Neural cell (in vitro differentiated cells): ENCODE results near the gene LRRC36. TPM values are rescaled to one million over a fixed set of nuclear protein-coding genes. Genes with fewer than 3 reads are reported as not detected.

Experiments used
- H2AFZ ChIP-seq: fragments of 200-600, 300-800 bp; sonication (generic), shearing (Covaris generic); 2 replicates; pipeline ENCODE4 v1.6.0; 2014; ENCODE audit warnings: low read depth, mild to moderate bottlenecking, antibody characterized with exemption, low read length, moderate library complexity
- H3F3A ChIP-seq: fragments of 200-600 bp; shearing (Covaris generic); 2 replicates; pipeline ENCODE4 v1.6.1; 2016; ENCODE audit warnings: mild to moderate bottlenecking, moderate library complexity, mixed read lengths, antibody characterized with exemption, low read length; ENCODE audit not compliant: insufficient read depth, poor library complexity, severe bottlenecking
- H3K27ac ChIP-seq: fragments of 200-600, 300-800 bp; sonication (generic), shearing (Covaris generic); 2 replicates; pipeline ENCODE4 v1.5.1; 2014; ENCODE audit warnings: mild to moderate bottlenecking, low read length, moderate library complexity
- H3K27me3 ChIP-seq: fragments of 300-800, 200-600 bp; sonication (generic), shearing (Covaris generic); 2 replicates; pipeline ENCODE4 v1.6.0; 2014; ENCODE audit warnings: mild to moderate bottlenecking, low read depth, low read length, moderate library complexity; ENCODE audit not compliant: insufficient read depth
- H3K36me3 ChIP-seq: fragments of 300-800, 200-600 bp; sonication (generic), shearing (Covaris generic); 2 replicates; pipeline ENCODE4 v1.5.1; 2014; ENCODE audit warnings: mild to moderate bottlenecking, antibody characterized with exemption, low read length, moderate library complexity; ENCODE audit not compliant: insufficient read depth
- H3K4me2 ChIP-seq: fragments of 300-800, 200-600 bp; sonication (generic), shearing (Covaris generic); 2 replicates; pipeline ENCODE4 v1.6.0; 2014; ENCODE audit warnings: mild to moderate bottlenecking, low read length
- H3K4me3 ChIP-seq: fragments of 300-800, 200-600 bp; sonication (generic), shearing (Covaris generic); 2 replicates; pipeline ENCODE4 v1.5.1; 2014; ENCODE audit warnings: mild to moderate bottlenecking, low read length, moderate library complexity
- H3K79me2 ChIP-seq: fragments of 200-600 bp; shearing (Covaris generic); replicated peaks from 2 replicates; pipeline ENCODE4 v1.6.0; 2014; ENCODE audit warnings: mild to moderate bottlenecking, low read length, moderate library complexity; ENCODE audit not compliant: insufficient read depth
- H3K9ac ChIP-seq: fragments of 300-800, 200-600 bp; sonication (generic), shearing (Covaris generic); 2 replicates; pipeline ENCODE4 v1.6.1; 2016; ENCODE audit warnings: mild to moderate bottlenecking, low read length, mixed read lengths
- H3K9me2 ChIP-seq: fragments of 200-600 bp; shearing (Covaris generic); 2 replicates; pipeline ENCODE4 v1.6.1; 2016; ENCODE audit warnings: mild to moderate bottlenecking, low read length, mixed read lengths; ENCODE audit not compliant: insufficient read depth
- H3K9me3 ChIP-seq: fragments of 200-600, 300-800 bp; sonication (generic), shearing (Covaris generic); 2 replicates; pipeline ENCODE4 v1.6.1; 2016; ENCODE audit warnings: mild to moderate bottlenecking, mixed run types, low read length, moderate library complexity, mixed read lengths
- H4K20me1 ChIP-seq: fragments of 200-600 bp; shearing (Covaris generic); 2 replicates; pipeline ENCODE4 v1.6.1; 2016; ENCODE audit warnings: mild to moderate bottlenecking, mixed run types; ENCODE audit not compliant: insufficient read depth
- EP300 ChIP-seq: fragments of 450-650 bp; conservative IDR thresholded peaks from 2 replicates; pipeline ENCODE4 v1.6.1; 2014; ENCODE audit warnings: antibody characterized with exemption, mild to moderate bottlenecking, moderate library complexity; ENCODE audit not compliant: poor library complexity, severe bottlenecking
- EZH2 ChIP-seq: fragments of 200-600, 300-800 bp; shearing (Covaris generic), sonication (generic); IDR thresholded peaks from 2 replicates; pipeline ENCODE4 v1.6.1; 2014; ENCODE audit warnings: antibody characterized with exemption, low read length, borderline replicate concordance, mild to moderate bottlenecking; ENCODE audit not compliant: insufficient read depth, poor library complexity, severe bottlenecking
- MXI1 ChIP-seq: fragments of 450-650 bp; conservative IDR thresholded peaks from 2 replicates; pipeline ENCODE4 v1.6.1; 2014; ENCODE audit warnings: antibody characterized with exemption, mild to moderate bottlenecking; ENCODE audit not compliant: poor library complexity, severe bottlenecking
- POLR2AphosphoS5 ChIP-seq: IDR thresholded peaks from 2 replicates; pipeline ENCODE4 v1.6.1; 2012
- RAD21 ChIP-seq: fragments of 450-650 bp; conservative IDR thresholded peaks from 2 replicates; pipeline ENCODE4 v1.6.1; 2014; ENCODE audit warnings: antibody characterized with exemption, mild to moderate bottlenecking, moderate library complexity
- SMC3 ChIP-seq: fragments of 450-650 bp; conservative IDR thresholded peaks from 2 replicates; pipeline ENCODE4 v1.6.1; 2014; ENCODE audit warnings: antibody characterized with exemption, mild to moderate bottlenecking, moderate library complexity; ENCODE audit not compliant: poor library complexity
- TAF1 ChIP-seq: IDR thresholded peaks from 2 replicates; pipeline ENCODE4 v1.6.1; 2012; ENCODE audit warnings: low read depth
- polyA plus RNA-seq: library from polyadenylated mRNA; depleted of rRNA; stranded (reverse); fragments of >200 nt; gene quantifications from 2 replicates; pipeline ENCODE4 v1.2.3, GENCODE V29; 2014
- TF ChIP-seq, protein P1 (sequence below): IDR thresholded peaks from 2 replicates; pipeline ENCODE4 v1.6.1; 2012; ENCODE audit warnings: borderline replicate concordance
- TF ChIP-seq, protein P2 (sequence below): fragments of 450-650 bp; IDR thresholded peaks from 2 replicates; pipeline ENCODE4 v1.5.1; 2014; ENCODE audit warnings: antibody characterized with exemption, mild to moderate bottlenecking, moderate library complexity; ENCODE audit not compliant: poor library complexity, severe bottlenecking

The LRRC36 gene
- polyA plus RNA-seq, 1 donor from 2014 or later = 1.6 TPM

DNA sequence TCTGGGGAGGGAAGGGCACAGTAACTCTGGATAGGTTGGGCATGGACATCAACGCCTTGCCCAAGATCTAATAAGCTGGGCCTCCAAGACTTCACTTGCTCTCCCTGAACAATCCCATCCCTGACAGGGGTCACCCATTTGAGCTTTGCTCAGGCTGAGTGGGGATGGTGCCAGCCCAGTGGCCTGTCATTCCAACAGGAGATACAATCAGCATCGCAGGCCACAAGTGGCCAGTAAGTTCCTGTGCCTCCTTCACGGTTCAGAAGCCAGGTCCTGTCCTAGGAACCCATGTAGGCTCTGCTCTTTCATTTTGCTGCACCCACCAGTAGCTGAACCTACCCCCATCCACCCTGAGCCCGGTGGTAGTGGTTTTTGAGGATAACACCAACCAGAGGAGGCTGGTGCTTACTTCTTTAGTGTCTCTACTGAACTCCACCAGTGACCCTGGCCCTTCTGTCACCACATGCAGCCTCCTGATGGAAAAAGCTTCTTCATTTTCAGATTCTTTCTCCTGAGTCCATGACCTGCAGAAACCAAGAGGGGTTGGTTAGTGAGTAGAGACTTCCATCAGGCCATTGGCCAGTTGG lies 32.4 kb upstream of the LRRC36 start:
- no peak overlapping the region for H3K4me2 ChIP-seq
- no peaks in the 10 kb centered on the region for H3K36me3 ChIP-seq
- no peaks in the 10 kb centered on the region for H3K79me2 ChIP-seq
- H3F3A ChIP-seq = no peaks in the 10 kb centered on the region
- H4K20me1 ChIP-seq = no peaks in the 10 kb centered on the region
- no peak overlapping the region for H3K27ac ChIP-seq
- TF ChIP-seq TAF1 (no peak), POLR2AphosphoS5 (no peak), RAD21 (no peak), SMC3 (no peak), MXI1 (no peak), EZH2 (no peak), EP300 (no peak)
- TF ChIP-seq, protein P1, sequence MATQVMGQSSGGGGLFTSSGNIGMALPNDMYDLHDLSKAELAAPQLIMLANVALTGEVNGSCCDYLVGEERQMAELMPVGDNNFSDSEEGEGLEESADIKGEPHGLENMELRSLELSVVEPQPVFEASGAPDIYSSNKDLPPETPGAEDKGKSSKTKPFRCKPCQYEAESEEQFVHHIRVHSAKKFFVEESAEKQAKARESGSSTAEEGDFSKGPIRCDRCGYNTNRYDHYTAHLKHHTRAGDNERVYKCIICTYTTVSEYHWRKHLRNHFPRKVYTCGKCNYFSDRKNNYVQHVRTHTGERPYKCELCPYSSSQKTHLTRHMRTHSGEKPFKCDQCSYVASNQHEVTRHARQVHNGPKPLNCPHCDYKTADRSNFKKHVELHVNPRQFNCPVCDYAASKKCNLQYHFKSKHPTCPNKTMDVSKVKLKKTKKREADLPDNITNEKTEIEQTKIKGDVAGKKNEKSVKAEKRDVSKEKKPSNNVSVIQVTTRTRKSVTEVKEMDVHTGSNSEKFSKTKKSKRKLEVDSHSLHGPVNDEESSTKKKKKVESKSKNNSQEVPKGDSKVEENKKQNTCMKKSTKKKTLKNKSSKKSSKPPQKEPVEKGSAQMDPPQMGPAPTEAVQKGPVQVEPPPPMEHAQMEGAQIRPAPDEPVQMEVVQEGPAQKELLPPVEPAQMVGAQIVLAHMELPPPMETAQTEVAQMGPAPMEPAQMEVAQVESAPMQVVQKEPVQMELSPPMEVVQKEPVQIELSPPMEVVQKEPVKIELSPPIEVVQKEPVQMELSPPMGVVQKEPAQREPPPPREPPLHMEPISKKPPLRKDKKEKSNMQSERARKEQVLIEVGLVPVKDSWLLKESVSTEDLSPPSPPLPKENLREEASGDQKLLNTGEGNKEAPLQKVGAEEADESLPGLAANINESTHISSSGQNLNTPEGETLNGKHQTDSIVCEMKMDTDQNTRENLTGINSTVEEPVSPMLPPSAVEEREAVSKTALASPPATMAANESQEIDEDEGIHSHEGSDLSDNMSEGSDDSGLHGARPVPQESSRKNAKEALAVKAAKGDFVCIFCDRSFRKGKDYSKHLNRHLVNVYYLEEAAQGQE = no peak
- TF ChIP-seq, protein P2, sequence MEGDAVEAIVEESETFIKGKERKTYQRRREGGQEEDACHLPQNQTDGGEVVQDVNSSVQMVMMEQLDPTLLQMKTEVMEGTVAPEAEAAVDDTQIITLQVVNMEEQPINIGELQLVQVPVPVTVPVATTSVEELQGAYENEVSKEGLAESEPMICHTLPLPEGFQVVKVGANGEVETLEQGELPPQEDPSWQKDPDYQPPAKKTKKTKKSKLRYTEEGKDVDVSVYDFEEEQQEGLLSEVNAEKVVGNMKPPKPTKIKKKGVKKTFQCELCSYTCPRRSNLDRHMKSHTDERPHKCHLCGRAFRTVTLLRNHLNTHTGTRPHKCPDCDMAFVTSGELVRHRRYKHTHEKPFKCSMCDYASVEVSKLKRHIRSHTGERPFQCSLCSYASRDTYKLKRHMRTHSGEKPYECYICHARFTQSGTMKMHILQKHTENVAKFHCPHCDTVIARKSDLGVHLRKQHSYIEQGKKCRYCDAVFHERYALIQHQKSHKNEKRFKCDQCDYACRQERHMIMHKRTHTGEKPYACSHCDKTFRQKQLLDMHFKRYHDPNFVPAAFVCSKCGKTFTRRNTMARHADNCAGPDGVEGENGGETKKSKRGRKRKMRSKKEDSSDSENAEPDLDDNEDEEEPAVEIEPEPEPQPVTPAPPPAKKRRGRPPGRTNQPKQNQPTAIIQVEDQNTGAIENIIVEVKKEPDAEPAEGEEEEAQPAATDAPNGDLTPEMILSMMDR = no peak
- H3K9ac ChIP-seq = no peak overlapping the region
- H3K27me3 ChIP-seq = no peaks in the 10 kb centered on the region
- H3K9me3 ChIP-seq = no peaks in the 10 kb centered on the region
- H3K9me2 ChIP-seq = no peaks in the 10 kb centered on the region
- no peak overlapping the region for H2AFZ ChIP-seq
- H3K4me3 ChIP-seq = no peak overlapping the region

DNA sequence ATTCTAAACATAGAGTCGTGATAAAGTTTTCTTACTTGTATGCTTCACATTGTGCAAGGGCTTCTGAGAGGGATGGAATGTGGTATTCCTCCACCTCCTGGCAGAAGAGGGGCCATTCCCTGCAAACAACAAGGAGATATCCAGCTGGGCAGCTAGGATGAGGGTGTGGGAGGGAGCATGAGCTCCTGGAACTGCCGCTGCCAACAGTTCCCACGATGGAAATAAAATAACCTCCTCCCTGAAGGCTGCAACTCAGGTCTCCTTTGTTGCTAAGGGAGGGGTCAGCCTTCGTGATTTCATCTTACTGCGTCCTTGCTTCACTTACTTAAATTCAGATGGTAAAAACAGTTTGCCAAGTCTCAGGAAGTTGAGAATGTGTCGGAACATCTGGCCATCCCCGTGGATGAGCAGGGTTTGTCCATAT lies 31.7 kb upstream of the LRRC36 start:
- no peaks in the 10 kb centered on the region for H3K27me3 ChIP-seq
- TF ChIP-seq TAF1 (no peak), EZH2 (no peak), MXI1 (no peak)
- TF ChIP-seq, protein P1 = no peak
- TF ChIP-seq, protein P2 = no peak

More for the DNA sequence above, 31.7 kb upstream of the LRRC36 start:
- H2AFZ ChIP-seq = no peak overlapping the region
- H3F3A ChIP-seq = no peaks in the 10 kb centered on the region
- H3K4me2 ChIP-seq = no peak overlapping the region
- no peak overlapping the region for H3K9ac ChIP-seq
- H3K27ac ChIP-seq = no peak overlapping the region
- no peak overlapping the region for H3K4me3 ChIP-seq
- no peaks in the 10 kb centered on the region for H4K20me1 ChIP-seq
- H3K9me2 ChIP-seq = no peaks in the 10 kb centered on the region
- H3K79me2 ChIP-seq = no peaks in the 10 kb centered on the region
- H3K36me3 ChIP-seq = no peaks in the 10 kb centered on the region
- no peaks in the 10 kb centered on the region for H3K9me3 ChIP-seq
